Right lung (tissue), 5 donors: ENCODE measurements around the gene CENPP. TPM values are rescaled to one million over a fixed set of nuclear protein-coding genes. Genes with fewer than 3 reads are reported as not detected.
A peak's percentile ranks its signal among the peaks of the same experiment; 100 is the strongest.
"Not testable (repeated sequence)": the region's sequence is repeated elsewhere in the genome, so short reads cannot be mapped to it uniquely, and the experiment has no call there.

Experiments used
- DNase-seq, 2 donors: peaks; one replicate each; pipeline ENCODE4 v3.0.0-alpha.2; 2013
- polyA plus RNA-seq, 5 donors: library from polyadenylated mRNA; unstranded; fragments of 120-200 nt; gene quantifications; one replicate each; pipeline versions ENCODE4 v1.2.1 to v1.2.3, GENCODE V29; 2013; ENCODE audit warnings: inconsistent platforms in 1 of 5, low replicate concordance in 1 of 5; ENCODE audit not compliant: insufficient read length in 5 of 5, insufficient read depth in 1 of 5

Gene CENPP
- polyA plus RNA-seq, 5 donors, result 3.5 to 7.0 (median 5.9) TPM

DNA sequence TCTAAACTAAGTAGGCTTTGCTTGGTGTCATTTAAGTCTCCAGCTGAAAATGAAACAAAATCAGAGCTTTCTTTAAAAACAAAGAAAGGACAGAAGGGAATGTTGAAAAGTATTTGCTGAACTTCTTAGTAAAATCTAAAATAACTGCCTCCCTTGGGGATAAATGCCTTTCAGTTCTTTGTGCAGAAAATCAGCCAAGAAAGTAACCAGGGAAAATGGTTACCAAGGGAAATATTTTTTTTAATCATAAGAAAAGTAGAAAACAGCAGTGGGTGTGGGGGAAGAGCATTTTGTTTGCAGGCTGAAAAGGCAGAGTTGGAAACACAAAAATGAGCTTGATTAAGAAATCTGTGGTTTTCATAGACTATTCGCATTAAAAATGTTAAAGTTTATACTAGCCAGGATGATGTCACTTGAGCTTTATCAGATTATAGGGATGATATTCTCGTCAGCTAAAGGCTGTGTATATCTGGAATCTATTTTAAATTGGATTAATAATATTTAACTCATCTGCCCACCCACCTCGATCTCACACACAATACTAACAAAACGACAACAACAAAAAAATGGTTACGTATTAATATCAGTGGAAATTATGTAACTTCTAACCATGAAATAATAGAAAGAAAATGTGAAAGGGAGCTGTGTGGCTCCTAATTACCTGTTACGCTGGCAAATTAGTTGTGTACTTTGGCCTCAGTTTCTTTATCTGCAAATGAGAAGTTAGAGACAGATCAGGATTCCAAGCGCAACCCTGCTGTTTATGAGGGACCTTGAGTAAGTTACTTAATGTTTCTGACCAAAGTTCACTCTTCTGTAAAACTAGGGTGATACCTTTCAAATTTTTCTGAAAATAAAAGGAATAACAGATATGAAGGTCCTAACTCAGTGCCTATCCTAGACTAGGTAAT, 210.4 kb downstream of the CENPP start, which contains the start of gene ECM2:
Gene ECM2 (minus strand): TSS at position 51 of the 911 bp plus-strand sequence. CDS start 13,124 bp downstream, outside the sequence.
- peak; percentile 64 to 72 for DNase-seq

- DNase-seq, result no peak
Observed at GRCh38 chr9:92538541-92538940, 212.8 kb downstream of the CENPP start.

DNA sequence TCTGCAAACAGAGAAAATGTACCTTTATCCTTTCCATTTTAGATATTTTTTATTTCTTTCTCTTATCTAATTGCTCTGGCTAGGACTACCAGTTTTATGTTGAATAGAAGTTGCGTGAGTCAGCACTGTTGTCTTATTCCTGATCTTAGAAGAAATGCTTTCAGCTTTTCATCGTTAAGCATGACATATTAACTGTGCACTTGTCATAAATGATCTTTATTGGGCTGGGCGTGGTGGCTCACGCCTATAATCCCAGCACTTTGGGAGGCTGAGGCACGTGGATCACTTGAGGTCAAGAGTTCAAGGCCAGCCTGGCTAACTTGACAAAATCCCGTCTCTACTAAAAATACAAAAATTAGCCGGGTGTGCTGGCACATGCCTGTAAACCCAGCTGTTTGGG, 218.2 kb downstream of the CENPP start:
- DNase-seq, result no peak

DNA sequence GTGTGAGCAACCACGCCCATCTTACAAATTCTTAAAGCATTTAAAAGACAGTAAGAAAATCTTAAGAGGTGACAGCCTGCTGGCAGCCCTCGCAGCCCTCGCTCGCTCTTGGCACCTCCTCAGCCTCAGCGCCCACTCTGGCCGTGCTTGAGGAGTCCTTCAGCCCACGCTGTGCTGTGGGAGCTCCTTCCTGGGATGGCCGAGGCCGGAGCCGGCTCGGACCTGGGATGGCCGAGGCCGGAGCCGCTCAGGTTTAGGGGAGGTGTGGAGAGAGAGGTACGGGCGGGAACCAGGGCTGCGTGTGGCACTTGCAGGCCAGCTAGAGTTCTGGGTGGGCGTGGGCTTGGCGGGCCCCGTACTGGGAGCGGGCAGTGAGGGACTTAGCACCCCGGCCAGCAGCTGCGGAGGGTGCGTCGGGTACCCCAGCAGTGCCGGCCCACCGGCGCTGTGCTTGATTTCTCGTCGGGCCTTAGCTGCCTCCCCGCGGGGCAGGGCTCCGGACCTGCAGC, 219.3 kb downstream of the CENPP start:
- no peak for DNase-seq

DNA sequence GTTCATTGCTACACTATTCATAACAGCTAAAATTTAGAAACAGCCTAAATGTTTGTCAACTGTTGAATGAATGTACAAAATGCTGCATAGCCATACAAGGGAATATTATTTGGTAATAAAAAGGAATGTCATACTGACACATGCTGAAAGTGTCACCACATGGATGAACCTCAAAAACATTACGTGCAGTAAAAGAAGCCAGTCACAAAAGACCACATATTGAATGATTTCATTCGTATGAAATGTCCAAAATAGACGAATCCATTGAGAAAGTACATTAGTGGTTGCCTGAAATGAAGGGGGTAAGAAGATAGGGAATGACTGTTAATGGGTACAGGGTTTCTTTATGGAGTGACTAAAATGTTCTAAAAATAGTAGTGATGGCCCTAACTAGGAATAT, 221.6 kb downstream of the CENPP start:
- DNase-seq, result no peak

DNA sequence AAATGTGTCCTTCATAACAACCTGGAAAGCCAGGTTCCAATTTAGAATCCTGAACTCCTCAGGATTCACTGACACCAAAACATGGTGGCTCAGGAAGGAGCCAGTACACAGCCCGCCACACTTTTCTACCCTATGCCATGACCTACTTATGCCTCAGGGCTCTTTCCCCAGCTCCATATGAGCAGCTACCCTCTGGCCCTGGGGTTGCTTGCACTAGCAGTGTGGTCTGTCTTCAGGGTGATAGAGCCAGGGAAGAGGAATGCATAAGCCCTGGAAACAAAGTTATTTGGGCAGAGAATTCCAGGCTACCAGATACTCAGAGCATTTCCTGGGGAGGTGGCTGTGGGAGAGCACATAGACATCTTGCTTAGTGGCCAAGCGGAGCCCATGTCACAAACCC, 225.0 kb downstream of the CENPP start:
- no peak for DNase-seq

- no peak for DNase-seq
Observed at GRCh38 chr9:92558612-92559374, 233.0 kb downstream of the CENPP start.

DNA sequence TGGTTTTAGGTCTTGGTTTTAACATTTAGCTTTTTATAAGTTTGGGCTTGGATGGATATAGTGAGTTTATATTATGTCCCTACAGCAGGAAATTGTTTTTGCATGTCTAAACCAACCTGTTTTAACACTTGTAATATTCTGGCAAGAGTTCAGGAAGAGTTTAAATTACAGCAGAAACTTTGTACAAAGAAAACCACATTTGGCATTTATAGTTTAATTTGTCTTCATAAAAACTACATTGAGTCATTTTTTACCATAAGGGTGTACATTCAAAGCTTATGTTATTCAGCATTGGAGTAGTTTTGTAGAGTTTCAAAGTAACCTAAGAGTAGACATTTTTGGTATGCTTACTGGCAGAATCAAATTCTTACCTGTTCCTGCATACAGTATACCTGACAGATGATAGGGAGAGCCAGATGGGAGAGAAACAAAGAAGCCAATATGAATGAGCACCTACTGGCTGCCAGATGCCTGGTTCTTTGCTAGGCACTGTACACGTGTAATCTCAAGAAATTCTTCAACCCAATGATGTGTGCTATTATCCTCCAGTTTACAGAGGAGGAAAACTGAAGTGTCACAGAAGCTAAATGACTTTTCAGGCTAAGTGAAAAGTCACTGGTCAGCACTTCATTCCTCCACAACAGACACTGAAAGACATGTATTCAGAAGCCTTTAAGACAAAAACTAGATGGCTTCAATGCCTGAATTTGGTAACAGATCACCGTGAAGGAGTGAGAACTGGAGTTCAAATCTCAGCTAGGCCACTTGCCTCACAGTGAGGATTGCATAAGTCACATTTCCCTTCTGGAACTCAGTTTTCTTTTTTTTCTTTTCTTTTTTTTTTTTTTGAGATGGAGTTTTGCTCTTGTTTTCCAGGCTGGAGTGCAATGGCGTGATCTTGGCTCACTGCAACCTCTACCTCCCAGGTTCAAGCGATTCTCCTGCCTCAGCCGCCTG, 235.9 kb downstream of the CENPP start:
- DNase-seq, result no peak

DNA sequence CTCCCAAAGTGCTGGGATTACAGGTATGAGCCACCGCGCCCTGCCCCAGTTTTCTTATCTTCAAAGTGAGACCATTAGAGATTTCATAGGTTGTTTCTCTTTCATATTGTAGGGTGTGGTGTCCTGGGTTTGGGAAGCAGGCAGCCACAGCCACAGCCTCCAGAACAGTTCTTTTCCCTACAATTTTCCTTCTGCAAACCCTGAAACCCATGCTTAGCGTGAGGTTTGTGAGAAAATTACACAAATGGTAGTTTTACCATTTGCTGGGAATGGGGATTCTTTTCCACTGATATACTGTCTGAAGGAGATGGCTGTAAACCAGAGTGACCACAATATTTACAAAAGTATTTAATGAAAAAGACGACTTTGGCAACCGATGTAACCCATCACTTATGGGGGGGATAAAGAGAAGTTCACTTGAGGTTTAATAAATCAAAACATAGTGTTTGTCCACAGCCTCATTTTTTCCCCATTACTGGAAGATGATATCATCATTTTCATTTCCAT, 236.8 kb downstream of the CENPP start:
- DNase-seq, result no peak

- peak; percentile 28 to 50 for DNase-seq
Observed at GRCh38 chr9:92563116-92564100, 237.7 kb downstream of the CENPP start.

DNA sequence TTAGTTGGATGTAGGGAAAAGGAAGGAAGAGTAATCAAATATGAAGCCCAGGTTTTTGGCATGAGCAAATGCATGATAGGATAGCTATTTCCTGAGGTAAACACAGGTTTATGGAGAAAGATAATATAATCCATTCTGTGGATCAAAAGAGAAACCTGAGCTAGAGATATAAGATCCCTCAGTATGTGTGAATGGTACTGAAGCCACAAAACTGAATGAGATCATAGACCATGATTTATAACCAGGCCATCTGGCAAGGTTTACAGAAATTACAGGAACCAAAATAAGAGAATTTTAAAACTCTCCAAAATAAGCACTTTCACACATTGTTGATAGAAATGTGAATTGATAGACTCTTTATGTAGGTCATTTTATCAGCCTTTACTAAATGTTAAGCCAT, 238.8 kb downstream of the CENPP start:
- DNase-seq, result no peak

DNA sequence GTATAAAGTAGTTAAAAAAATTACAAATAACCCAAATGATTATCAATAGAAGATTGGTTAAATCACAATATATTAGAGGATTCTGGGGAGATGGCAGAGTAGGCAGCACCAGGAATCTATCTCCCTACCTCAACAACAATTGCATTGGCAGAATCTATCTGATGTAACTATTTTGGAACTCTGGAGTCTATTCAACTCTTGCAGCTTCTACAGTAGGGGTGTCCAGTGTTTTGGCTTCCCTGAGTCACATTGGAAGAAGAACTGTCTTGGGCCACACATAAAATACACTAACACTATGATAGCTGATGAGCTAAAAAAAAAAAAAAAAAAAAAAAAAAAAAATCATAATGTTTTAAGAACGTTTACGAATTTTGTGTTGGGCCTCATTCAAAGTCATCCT, 239.2 kb downstream of the CENPP start:
- no peak for DNase-seq

DNA sequence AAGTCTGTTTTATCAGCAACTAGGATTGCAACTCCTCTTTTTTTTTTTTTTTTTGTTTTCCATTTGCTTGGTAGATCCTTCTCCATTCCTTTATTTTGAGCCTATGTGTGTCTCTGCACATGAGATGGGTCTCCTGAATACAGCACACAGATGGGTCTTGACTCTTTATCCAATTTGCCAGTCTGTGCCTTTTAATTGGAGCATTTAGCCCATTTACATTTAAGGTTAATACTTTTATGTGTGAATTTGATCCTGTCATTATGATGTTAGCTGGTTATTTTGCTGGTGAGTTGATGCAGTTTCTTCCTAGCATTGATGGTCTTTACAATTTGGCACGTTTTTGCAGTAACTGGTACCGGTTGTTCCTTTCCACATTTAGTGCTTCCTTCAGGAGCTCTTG, 246.1 kb downstream of the CENPP start:
- DNase-seq, result not testable (repeated sequence)

DNA sequence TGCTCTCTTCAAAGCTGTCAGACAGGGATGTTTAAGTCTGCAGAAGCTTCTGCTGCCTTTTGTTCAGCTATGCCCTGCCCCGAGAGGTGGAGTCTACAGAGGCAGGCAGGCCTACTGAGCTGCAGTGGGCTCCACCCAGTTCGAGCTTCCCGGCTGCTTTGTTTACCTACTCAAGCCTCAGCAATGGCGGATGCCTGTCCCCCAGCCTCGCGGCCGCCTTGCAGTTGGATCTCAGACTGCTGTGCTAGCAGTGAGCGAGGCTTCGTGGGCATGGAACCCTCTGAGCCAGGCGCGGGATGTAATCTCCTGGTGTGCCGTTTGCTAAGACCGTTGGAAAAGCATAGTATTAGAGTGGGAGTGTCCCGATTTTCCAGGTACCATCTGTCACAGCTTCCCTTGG, 247.9 kb downstream of the CENPP start:
- not testable (repeated sequence) for DNase-seq

- DNase-seq, result no peak
Observed at GRCh38 chr9:92576175-92576574, 250.4 kb downstream of the CENPP start.

DNA sequence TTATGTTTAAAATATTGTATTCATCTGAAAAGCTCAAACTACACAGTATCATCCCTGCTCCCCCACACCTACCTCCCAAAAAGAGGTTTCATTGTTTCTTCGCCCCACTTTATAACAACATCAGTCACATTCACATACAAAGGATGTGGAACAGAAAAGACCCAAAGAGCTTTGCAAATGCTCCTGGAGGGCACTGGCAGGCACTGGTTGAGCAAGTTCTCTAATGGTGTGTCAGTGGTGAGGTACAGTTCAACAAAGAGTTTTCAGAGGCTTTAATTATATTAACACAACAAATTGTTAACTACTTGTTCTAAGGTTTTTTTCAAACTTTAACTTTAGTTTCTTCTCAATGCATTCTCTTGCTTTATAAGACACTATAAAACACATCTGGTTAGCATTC, 264.2 kb downstream of the CENPP start:
- DNase-seq, result no peak

- DNase-seq, result peak; percentile 87 to 92
Observed at GRCh38 chr9:92590377-92590776, 264.6 kb downstream of the CENPP start.

DNA sequence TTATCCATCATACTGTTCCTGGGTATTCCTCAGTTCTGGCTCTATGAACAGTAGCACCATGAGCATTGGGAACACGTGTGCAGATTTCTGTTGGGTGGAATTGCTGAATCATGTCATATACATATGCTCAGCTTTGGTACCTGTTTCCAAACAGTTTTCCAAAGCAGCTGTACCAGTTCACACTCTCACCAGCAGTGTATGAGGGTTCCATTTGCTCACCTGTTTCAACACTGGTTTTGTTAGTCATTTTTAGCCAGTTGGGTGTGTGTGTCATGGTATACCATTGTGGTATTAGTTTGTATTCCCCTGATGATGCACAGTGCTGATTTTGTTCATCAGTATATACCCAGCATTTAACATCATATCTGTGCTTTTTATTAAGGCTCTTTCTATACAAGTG, 266.8 kb downstream of the CENPP start:
- DNase-seq, result no peak

DNA sequence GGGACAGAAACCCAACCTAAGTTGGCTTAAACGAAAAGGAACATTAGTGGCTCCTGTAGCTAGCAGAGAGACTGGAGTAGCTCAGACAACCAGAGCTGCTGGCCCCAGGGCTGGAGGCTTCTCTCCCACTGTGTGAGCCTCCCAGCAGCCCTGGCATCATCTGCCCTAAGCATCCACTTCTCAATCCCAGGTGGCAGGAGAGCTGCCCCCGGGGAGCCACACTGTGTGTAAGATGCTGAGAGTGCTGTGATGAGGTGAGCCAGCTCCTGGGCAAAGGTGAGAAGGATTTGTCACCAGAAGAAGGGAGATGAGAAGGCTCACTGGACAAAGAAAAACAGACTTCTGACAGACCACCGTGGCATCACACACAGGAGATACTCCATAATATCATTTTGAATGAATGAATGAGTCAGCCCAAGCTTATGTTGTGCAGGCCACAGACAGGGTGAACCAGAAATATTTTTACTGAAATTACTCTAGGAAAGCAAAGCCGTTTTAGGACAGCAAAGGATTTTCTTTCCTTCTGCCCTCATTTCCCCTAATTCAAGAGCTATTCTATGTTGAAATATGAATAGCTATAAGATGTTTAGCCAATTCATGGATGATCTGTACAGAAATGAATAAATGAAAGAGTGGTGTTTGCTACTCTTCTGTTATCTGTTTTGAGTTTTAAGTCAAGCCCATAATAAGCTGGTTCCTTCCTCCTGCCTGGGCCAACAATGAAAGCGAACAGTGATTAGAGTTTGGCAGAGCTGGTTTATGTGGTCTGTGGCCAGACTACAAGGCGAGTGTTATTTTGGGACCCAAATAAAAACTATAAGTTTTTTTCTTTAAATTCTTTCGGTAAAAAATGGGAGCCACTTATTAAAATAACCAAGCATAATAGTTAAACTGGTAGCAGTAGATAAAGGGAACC, 267.5 kb downstream of the CENPP start:
- DNase-seq, result no peak
